ENCODE measurements around the gene INTS15.
A peak's percentile ranks its signal among the peaks of the same experiment; 100 is the strongest.
"Not testable (repeated sequence)": the region's sequence is repeated elsewhere in the genome, so short reads cannot be mapped to it uniquely, and the experiment has no call there.

INTS15 gene

GRCh38 chr7:6619961-6620360, 30.1 kb downstream of the INTS15 start:
- DNase-seq = no peak

- no peak for DNase-seq
These were observed 31.6 kb downstream of the INTS15 start for GRCh38 chr7:6621195-6622133.

- DNase-seq = no peak
These were observed 32.4 kb downstream of the INTS15 start for GRCh38 chr7:6622134-6622710.

- DNase-seq = peak; percentile 36
These were observed 33.9 kb downstream of the INTS15 start for GRCh38 chr7:6623589-6624245.

GRCh38 chr7:6624246-6624611, 34.4 kb downstream of the INTS15 start:
- no peak for DNase-seq

- no peak for DNase-seq
These were observed 38.2 kb downstream of the INTS15 start for GRCh38 chr7:6628045-6628444.

- no peak for DNase-seq
These were observed 40.4 kb downstream of the INTS15 start for GRCh38 chr7:6630007-6630849.

- DNase-seq = no peak
These were observed 41.8 kb downstream of the INTS15 start for GRCh38 chr7:6631605-6632004.

- DNase-seq = no peak
These were observed 44.2 kb downstream of the INTS15 start for GRCh38 chr7:6634021-6634420.

GRCh38 chr7:6634971-6635370, 45.1 kb downstream of the INTS15 start:
- DNase-seq = not testable (repeated sequence)

- DNase-seq = peak; percentile 10
These were observed 47.1 kb downstream of the INTS15 start, which contains the start of gene ZNF316 for GRCh38 chr7:6636741-6637543. Gene ZNF316, plus strand, starts transcription at chr7:6637318. Its CDS starts 5,092 bp downstream, at chr7:6642410.

GRCh38 chr7:6637544-6638229, 47.9 kb downstream of the INTS15 start:
- peak; percentile 61 for DNase-seq

- no peak for DNase-seq
These were observed 49.2 kb downstream of the INTS15 start for GRCh38 chr7:6639032-6639431.

- DNase-seq = no peak
These were observed 49.8 kb downstream of the INTS15 start for GRCh38 chr7:6639627-6640026.

- no peak for DNase-seq
These were observed 50.5 kb downstream of the INTS15 start for GRCh38 chr7:6640246-6640721.

GRCh38 chr7:6641305-6642035, 51.6 kb downstream of the INTS15 start:
- DNase-seq = no peak

GRCh38 chr7:6642239-6642839, 52.5 kb downstream of the INTS15 start:
- DNase-seq = no peak

- no peak for DNase-seq
These were observed 53.2 kb downstream of the INTS15 start for GRCh38 chr7:6642861-6643640.

All from NK-92 treated with Interleukin-12 subunit alpha and Interleukin-12 subunit beta, amount 100 ng/mL, for 24 hours (cell line).